ENCODE measurements around the gene CD1B. TPM values are rescaled to one million over a fixed set of nuclear protein-coding genes. Genes with fewer than 3 reads are reported as not detected.

CD1B gene
- not detected in 5 replicates for total RNA-seq (2022; extraction: Qiagen RNA extraction; ENCODE audit: low read depth)

GRCh38 chr1:158331481-158332150 lies at the start of gene CD1B:
Gene CD1B (minus strand): TSS chr1:158331531. CDS start chr1:158331423, 108 bp downstream.

DNA sequence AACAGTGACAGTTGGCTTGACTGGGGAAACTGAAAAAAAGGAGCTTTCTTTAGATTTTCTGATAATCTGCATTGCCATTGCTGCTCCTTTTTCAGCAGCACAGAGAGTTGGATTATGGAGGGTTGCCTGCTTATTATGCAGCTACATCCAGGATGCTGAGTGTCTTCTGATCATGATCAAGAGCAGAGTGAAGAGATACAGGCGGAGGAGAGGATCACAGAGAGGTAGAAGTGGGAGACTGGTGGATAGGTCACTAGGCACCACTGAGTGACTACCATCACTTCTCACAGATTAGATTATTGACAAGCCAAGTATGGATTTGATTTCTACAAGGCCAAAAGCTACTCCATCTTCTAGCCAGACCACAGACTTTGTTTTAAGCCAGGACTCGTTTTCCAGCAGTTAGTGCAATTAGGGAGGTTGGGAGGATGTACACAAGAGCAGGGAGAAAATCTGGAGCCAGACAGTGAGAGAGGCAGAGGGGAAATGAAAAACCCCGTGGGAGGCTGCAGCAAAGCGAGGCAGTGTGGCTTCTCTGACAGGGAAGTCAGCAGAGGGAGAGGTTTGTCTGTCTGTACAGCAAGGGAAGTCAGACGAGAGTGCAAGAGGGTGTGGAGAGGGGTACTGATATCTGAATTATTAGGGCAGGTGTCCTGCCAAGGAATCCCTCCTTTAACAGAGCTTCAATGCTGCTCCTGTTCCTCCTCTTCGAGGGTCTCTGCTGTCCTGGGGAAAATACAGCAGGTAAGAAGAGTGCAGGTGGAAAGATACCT lies 22.2 kb upstream of the CD1B start, which contains the start of gene CD1E:
Gene CD1E (plus strand): TSS at position 592 of the 773 bp plus-strand sequence. CDS start 95 bp downstream, at position 687.

GRCh38 chr1:158289811-158290210 lies 41.5 kb downstream of the CD1B start, which contains the start of gene CD1C:
Gene CD1C (plus strand): TSS chr1:158289923. CDS start chr1:158290065, 142 bp downstream.

Other genes with a start within 250 kb of the CD1B start
- gene CD1D, start 150.6 kb downstream of the CD1B start, total RNA-seq (2022; extraction: Qiagen RNA extraction; ENCODE audit: low read depth): 0.05 TPM in 1 of 5 replicates, not detected in the others
- gene CD1A, start 77.1 kb downstream of the CD1B start, total RNA-seq (2022; extraction: Qiagen RNA extraction; ENCODE audit: low read depth): not detected in 5 replicates
- gene CD1C, start 41.6 kb downstream of the CD1B start, total RNA-seq (2022; extraction: Qiagen RNA extraction; ENCODE audit: low read depth): not detected in 5 replicates
- not detected in 5 replicates for gene CD1E, start 22.4 kb upstream of the CD1B start, total RNA-seq (2022; extraction: Qiagen RNA extraction; ENCODE audit: low read depth)
- gene OR10T2, start 67.9 kb upstream of the CD1B start, total RNA-seq (2022; extraction: Qiagen RNA extraction; ENCODE audit: low read depth): not detected in 5 replicates
- not detected in 5 replicates for gene OR10K2, start 94.7 kb upstream of the CD1B start, total RNA-seq (2022; extraction: Qiagen RNA extraction; ENCODE audit: low read depth)
- not detected in 5 replicates for gene OR10K1, start 130.3 kb upstream of the CD1B start, total RNA-seq (2022; extraction: Qiagen RNA extraction; ENCODE audit: low read depth)
- not detected in 5 replicates for gene OR10R2, start 140.7 kb upstream of the CD1B start, total RNA-seq (2022; extraction: Qiagen RNA extraction; ENCODE audit: low read depth)
- not detected in 5 replicates for gene OR6Y1, start 222.9 kb upstream of the CD1B start, total RNA-seq (2022; extraction: Qiagen RNA extraction; ENCODE audit: low read depth)
- not detected in 5 replicates for gene OR6P1, start 239.0 kb upstream of the CD1B start, total RNA-seq (2022; extraction: Qiagen RNA extraction; ENCODE audit: low read depth)
- not detected in 5 replicates for gene OR10X1, start 248.4 kb upstream of the CD1B start, total RNA-seq (2022; extraction: Qiagen RNA extraction; ENCODE audit: low read depth)